Measurements from ENCODE around the gene MNDA.

DNA sequence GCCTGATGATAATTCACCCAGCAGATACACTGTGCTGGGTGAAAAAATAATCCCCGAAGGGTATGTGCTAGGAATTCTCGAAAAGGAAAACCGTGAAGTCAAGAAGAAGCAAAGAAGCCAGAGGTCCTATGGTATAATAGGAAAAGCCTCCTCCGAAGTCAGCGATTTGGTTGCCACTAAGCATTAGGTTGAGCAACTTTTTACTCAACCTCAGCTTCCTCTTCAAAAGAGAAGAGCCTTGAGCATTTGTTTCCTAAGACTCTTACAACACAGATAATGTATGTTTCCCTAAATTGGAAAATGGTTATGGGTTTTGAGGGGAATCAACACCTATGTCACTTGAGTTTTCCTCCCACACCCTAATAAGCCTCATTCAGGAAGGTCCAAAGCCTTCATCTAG is 21.3 kb upstream of the MNDA start:
- TF ChIP-seq GATA3 (IDR thresholded peaks at IDR 0.05; ENCODE audit: low read depth, low read length), result no peak
- no peak for TF ChIP-seq GATA2 (IDR thresholded peaks at IDR 0.05; ENCODE audit: low read depth, low read length)
